Stimulated activated CD4-positive, alpha-beta T cell treated with anti-CD3 and anti-CD28 coated beads, Interleukin-12 subunit alpha, Interleukin-12 subunit beta, amount 100 ng/mL, for 48 hours (primary cell): ENCODE data around the gene MAN1A1.

Experiments used
- DNase-seq, 3 donors: peaks; one replicate each; pipeline ENCODE4 v3.0.0-alpha.2; 2020; ENCODE audit warnings: low read depth in 2 of 3, low spot score in 1 of 3

The MAN1A1 gene

DNA sequence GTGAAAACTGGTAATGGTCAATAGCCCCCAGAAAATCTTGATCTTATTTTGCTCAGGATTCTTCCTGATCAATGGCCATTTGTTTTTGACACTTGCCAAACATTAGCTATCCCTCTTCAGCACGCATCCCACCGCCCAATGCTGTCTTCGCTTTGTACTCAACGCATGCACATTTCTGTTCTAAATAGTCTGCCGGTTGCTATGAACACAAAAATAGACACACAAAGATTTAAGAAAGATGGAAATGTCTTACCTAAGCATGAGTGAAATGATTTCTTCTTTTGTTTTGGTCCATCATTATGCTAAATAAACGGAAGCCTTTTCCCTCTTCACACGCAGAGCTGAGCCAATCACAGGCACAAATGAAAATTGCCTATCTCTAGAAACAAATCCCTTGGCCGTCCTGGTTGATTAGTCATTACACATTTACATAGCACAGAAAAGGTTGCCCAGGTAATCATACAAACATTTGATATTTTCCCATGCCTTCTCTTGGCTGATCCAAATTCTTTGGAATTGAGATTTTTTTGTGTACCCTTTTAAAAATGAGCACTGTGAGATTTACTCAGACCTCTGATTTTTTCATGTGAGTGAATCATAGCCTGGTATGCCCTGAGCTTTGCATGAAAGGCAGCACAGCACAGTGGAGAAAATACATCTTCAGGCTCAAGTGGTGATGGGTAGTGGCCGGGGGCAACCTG lies 200.6 kb downstream of the MAN1A1 start:
- no peak for DNase-seq

DNA sequence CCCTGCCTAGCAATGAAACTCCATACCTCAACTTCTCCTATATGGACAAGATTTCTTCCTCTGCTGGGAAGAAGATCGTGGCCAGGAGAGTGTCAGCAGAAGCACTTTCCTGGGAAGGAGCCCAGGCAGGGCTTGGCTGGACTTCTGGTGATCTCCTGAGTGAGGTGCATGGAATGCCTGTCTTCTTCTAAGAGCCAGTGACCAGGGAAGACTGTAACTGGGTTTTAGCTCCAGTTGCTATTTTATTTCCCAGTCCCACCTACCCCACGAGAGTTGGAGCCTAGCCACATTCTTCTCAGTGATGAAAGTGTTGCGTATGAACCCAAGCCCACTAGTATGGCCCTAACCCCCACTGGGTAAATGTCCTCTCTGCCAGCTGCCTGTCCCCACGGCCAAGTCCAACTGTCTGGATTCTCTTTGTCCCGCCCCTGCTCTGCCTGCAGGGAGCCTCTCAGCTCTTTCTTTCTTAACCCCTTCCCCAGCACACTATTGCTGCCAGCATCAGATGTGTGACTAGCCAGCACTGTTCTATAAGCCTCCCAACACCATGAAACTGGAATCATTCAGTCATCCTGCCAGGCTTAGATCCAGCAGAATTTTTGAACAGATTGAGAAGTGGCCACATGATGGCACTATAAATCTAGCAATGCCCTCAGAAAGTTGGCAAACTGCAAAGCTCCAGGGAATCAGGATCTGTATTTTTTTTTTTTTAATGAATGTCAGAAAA lies 201.3 kb downstream of the MAN1A1 start:
- DNase-seq, result peak in 1 of 3 donors; percentile 32

DNA sequence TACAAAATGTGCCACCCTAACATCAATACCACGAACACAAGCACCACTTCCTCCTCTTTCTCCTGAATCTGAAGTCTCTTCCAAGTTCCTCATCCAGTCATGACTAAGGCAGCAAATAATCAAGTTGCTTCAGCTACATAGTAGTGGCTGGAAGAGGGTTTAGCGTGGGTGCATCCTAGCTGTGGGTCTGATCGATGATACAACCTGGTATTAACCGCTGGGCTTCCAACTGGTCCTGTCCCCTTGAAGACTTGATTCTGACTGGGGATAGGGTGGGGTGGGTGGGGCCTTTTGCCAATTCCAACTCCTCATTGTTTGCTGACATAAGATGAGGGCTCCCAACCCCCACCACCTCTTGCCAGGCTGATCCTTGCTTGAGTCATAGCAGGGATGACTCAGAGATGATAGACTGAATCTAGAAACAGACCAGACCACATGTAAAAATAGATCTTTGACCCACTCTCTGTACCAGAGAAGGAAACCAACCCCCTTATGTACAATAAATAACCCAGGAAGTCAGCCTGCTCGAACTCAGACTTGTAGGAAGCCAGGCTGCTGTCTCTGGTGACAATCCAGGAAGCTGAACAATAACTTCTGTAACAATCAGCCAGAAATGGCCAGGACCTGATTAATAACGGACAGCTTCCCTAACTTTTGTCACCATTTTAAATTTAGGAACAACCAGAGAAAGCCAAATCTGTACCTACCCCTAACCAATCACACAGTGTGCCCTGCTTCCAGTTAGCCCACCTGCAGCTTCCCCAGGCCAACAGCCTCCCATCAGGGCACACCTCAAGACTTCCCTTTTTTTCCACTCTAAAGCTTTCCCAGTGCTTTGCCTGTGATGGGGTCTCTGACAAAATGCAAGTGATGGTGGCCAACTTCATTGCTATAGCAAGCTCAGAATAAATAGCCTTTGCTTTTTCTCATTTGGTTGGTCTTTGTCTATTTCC lies 202.2 kb downstream of the MAN1A1 start:
- DNase-seq, result peak; percentile 45 to 62 (median 50)

DNA sequence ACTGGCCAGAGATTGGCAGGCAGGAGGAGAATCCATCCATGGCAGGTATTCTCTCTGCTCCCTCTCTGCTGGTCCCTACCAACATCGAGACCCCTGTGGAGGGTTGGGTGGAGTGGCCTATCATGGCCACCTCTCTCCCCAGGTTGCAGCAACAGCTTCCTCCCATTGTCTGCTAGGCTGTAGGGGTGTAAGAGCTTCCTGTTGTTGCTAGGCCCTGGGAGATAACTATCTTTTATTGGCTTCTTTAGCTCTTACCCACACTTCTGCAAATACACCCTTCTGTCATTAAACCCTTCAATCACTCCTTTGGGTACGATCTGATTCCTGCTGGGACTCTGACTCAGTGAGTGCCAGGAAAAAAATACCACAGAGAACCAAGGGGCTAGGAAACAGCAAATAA lies 204.4 kb downstream of the MAN1A1 start:
- no peak for DNase-seq

DNA sequence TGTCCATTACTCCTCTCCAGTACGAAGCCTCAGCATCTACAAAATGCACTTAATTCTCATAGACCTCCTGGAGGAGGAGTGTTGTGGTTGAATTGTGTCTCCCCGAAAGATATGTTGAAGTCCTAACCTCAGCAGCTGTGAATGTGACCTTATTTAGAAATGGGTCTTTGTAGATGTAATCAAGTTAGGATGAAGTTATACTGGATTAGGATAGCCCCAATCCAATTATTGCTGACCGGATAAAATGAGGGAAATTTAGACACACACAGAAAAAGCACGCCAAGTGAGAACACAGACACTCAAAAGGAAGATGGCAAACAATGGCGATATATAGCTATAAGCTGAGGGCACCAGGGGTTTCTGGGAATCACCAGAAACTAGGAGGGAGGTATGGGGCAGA lies 206.9 kb downstream of the MAN1A1 start:
- DNase-seq, result no peak

DNA sequence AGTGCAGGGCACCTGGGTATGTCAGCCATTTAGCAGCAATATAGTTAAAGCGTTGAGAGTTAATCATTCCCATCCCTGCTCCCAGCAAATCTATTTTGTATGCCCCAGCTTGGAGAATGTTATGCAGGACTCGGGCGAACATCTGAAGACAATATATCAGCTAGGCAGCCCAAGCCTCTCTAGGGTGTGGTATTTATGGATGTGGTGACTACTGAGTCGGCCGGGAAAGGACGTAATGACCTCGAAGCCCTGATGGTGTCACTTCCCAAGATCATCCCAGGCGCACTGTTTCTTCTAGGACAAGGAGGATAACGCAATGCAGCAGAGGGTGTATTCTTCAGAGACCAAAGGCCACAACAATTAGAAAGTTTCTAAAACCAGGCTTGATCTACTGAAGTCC lies 207.5 kb downstream of the MAN1A1 start:
- DNase-seq, result no peak

DNA sequence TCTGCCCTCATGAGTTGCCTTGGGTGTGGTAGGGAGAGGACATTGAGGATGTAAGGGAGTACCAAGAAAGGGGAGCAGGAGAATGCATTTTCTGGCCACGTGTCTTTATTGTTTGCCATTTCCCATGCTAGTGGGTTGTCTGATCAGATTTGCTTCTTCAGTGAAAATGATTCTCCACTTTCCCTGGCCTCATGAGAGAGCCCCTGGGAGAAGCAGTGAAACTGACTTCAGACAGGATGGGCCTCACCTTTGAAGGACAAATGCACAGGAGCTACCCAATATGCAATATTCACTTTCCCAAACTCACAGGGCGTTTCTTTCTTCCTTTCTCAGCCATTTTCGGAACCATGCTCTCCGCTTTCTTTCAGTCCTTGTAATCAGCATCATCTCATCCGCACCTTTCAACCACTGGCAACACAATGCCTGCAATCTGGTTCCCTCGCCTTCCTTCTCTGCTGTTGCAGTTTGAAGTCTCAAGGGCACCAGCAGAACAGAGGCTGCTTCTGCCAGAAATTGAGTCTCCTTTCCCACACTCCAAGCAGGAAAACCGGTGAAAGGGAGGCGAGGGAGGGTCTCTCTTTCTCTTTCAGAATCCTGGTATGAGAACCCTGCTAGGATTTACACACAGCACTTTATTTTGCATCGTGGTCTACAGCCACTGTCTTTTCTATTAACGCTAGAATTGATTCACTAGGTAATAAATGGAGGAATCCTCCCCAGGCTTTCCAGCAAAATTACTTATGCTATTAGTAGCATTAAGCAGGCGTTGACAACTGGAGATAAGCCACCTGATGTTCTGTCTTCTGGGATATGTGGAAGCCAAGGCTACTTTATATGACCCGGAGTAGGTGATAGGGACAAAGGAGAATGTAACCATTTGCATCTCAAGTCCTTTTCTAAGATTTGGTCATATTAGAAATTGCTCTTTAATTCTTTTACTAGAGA lies 209.1 kb downstream of the MAN1A1 start:
- DNase-seq, result no peak

DNA sequence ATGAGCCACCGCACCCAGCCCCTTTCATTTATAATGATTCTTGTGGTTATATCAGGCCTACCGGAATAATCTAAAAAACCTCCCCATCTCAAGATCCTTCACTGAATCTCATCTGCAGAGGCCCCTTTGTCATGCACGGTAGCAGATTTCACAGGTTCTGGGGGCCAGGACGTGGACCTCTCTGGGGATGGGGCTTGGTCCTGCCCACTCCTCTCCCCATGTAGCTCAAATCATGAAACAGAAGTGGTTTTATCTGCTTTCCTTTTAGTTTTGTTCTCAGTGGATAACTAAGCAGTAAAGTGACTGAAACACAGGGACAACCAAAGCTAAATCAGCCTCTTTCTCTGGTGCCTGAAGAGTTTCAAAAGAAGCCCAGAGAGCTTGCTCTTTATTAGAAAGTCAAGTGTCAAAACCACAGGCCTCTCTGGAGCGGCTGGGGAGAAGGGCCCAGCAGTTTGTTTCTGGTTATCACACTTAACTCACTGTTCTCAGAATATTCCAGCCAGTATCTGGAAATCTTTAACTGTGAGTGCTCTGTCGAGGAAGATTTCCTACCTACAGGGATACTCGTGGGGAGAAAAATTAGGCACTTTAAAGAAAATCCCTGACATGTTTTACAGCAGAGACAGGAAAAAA lies 210.5 kb downstream of the MAN1A1 start:
- no peak for DNase-seq

DNA sequence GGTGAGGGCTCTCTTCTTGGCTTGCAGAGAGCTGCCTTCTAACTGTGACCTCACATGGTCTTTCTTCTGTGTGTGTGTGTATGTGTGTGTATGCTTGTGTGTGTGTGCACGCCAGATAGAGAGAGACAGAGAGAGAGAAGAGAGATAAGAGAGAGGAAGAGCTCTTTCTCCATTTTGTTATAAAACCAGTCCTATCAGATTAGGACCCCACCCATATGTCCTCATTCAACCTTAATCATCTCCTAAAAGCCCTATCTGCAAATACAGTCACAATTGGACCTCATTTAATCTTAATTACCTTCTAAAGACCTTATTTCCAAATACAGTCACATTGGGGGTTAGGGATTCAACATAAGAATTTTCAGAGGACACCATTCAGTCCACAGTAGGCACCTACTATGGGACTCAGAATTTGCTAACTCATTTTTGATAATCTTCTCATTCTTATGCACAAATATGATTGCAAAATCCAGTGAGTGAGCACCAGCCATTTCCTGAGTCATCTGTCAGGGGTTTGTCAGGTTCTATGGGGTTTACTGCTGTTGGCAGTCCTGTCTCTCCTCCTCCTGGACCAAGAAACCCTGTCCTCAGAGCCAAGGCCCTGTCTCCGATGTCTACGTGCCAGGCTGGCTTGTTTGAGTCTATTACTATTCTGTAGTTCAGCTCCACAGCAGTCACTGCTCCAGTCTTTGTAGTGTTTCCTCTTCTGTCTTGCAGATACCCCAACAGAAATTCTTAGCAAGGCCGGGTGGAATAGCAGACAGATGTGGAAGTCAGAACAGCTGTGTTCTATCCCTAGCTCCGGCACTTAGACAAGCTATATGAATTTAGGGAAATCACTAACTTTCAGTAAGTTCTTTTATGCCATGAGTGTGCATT lies 212.1 kb downstream of the MAN1A1 start:
- no peak for DNase-seq

DNA sequence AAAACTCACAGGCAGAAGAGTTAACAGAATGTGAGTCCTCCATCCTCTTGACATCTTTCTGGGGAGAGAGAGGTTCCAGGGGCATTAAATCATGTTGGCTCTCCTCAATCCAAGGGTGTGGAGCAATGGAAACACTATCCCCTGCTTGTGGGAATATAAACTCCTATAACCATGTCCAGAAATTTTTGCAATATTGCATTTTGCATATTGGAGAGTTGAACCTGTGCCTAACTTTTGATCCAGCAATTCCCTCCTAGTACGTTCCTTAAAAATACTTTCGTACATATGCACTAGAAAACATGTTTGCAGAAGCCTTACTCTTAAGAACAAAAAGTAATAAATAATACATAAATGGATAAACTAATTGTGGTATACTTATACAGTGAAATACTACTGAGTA lies 214.8 kb downstream of the MAN1A1 start:
- no peak for DNase-seq

DNA sequence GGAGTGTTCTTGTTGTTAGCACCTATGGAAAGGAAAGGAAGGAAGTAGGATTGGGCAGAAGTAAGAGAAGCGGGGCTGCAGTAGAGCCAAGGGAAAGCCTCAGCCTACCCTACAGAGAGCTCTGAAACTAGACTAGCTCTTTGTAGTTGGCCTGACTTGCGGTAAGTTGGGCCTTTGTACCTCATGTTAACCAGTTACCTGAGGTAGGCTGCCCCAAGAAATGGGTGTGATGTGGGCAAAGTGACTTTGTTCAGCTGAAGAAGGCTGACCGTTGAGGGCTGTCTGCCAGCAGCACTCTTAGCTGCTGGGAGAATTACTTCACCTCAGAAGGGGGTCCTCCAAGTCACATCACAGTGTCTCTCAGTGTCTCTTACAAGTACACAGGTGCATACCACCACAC lies 216.2 kb downstream of the MAN1A1 start:
- no peak for DNase-seq

DNA sequence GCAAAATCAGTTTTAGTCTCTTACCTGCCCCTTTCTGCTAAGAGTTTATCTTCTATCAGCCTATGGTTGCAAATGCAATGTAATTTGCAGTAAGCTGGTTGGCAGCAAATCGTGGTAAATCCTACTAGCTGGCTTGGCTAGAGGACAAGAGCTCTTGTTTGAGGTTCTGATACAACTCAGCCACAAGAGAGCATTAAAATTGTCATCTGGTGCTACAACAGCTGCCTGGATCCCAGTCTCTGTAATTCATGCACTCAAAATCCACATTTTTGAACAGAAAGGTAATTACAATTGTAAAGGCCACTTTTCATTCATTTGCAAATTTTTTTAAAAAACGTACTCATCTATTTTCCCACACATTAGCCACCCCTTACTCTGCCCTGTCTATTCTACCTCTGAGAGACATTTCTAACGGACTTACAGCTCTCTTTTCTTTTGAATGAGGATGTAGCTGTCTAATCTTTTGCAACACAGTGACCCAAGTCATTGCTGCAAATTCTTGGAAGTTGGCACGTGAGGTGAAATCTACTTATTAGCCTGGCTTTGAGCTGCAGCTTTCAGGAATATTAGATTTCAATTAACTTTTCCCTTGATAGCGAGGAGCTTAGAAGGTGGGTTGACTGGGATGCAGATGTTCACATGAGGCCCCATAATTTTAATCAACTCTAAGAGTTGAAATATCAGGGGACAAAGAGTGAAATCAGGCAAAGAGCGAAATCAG lies 217.1 kb downstream of the MAN1A1 start:
- DNase-seq, result no peak

DNA sequence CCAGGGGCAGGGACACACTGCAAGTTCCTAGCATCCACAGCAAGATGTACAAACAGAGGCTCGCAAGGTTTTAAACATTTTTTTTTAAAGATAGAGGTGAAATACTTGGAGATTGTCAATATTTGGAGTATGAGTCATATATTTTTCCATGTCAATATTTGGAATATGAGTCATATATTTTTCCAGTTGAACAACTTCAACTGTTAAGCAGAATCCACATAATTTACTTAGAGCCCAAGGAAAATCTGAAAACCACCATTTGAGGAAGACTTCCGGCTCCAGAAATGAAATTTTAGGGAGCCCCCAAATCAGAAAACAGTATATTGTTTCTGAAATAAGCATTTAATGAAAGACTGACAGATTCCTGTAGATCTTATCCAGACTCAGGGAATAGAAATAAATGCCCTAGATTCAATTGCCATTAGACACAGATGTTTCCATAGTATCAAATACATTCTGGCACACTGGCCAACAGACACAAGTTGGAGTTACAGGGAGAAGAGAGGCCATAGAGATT lies 219.5 kb downstream of the MAN1A1 start:
- DNase-seq, result no peak

DNA sequence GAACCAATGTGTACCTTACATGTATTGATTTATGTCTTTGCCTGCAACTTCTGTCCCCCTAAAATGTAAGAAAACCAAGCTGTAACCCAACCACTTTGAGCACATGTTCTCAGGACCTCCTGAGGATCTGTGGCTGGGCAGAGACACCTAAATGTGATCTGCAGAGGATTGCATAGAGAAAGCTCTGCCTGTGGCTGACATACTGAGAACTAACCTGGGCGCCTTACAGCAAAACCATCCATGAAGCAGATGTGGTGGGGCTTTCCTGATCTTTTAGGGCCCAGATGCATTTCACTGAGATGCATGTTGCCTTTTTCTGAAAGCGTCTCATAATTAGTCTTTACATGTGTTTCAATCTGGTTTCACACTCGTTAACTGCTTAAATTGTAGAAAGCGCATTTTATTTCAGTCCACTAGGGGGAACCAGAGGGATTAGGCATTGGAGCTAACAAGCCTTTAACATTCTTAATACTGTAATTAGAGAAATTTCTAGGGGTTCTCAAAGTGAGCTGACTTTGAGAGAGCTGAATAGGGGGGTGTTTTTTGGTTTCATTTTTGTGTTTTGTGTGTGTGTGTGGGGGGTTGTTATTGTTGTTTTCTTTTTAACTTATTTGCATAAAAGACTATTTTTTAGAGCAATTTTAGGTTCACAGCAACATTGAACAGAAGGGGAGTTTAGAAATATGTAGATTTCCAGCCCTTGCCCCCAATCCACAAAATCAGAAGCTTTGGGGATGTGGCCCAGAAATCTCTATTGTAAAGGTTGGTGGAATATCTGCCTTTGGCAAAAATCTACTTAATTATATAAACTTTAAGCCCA lies 220.2 kb downstream of the MAN1A1 start:
- peak in 1 of 3 donors; percentile 44 for DNase-seq

DNA sequence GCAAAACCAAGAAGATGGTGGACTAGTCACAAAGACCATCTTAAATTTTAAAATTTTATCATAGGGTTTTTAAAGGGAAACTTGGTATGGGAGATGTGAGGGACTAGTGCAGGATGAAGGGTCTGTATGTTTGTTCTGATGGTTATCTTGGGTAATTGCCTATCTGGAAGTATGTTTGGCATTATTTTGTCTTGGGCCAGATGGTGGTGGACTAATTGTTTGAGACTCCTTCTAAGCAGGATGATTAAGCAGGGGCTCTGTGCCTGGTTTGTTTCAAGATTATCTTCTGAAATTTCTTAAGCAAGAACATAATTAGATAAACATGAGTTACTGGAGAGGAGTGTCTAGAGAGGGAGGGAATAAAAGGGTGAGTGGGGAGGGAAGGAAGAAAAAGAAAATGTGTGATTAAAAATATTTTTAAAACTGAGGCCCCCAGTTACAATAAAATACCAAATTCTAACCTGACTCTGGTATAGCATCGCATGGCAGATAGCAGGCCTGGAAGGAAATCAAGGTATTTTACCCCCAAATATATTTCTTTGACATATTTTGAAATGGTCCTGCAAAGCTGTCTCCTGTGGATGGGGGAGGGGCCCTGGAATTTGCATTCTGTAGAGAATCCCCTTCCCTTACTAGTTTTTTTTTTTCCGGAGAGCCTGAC lies 221.2 kb downstream of the MAN1A1 start:
- no peak for DNase-seq

DNA sequence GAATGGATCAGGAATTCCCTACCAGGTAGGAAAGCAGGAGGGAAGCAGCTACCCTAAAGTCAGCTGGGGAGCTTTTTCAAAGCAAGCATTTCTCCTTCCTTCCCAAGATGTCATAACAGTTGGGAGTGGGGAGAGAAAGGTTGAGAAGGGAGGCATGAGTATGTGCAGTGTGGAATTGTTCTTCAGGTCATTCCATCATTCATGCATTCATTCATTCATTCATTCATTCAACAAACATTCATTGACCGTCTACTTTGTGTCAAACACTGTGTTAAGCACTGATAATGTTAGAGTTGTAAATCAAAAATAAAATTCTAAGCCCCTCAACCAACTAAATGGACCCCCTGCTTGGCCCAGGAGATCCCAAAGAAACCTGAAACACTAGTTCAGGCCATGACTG lies 221.9 kb downstream of the MAN1A1 start:
- no peak for DNase-seq
